Endothelial cell of hepatic sinusoid (primary cell): ENCODE data around the gene CHRFAM7A.
"Not testable (repeated sequence)": the region's sequence is repeated elsewhere in the genome, so short reads cannot be mapped to it uniquely, and the experiment has no call there.

Experiments
- in situ Hi-C: cut with HindIII; loops from 2 replicates; pipeline ENCODE4 v1.10.0; 2017; ENCODE audit warnings: low sequenced_read_pairs

Gene CHRFAM7A

GRCh38 chr15:30321063-30321462 is 72.3 kb downstream of the CHRFAM7A start:
- in situ Hi-C loops: not testable (repeated sequence)

GRCh38 chr15:30315704-30316103 is 77.6 kb downstream of the CHRFAM7A start:
- in situ Hi-C loops: not testable (repeated sequence)

DNA sequence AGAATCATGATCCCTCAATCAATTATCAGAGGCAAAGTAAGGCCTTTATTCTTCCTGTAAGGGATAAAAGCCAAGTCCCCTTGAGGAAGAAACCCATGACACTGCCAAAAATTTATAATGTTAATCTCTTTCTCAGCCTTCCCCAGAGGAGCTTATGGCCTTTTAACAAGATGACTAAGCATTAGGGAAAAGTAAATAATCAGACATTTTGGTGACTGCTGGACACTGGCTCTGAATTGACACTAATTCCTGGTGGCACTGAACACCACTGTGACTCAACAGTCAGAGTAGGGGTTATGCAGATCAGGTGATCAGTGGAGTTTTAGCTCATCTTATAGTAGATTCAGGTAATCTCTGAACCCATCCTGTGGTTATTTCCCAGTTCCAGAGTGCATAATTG is 82.8 kb downstream of the CHRFAM7A start:
- in situ Hi-C loops: not testable (repeated sequence)
